SH-SY5Y (cell line): Measurements from ENCODE around the gene SEPTIN11.

Experiments used
- GATA2 ChIP-seq: IDR thresholded peaks from 2 replicates; pipeline ENCODE4 v1.6.1; 2011; ENCODE audit warnings: mild to moderate bottlenecking, low read depth, low read length
- GATA3 ChIP-seq: IDR thresholded peaks from 2 replicates; pipeline ENCODE4 v1.6.1; 2011; ENCODE audit warnings: low read depth, mild to moderate bottlenecking, low read length, moderate library complexity

DNA sequence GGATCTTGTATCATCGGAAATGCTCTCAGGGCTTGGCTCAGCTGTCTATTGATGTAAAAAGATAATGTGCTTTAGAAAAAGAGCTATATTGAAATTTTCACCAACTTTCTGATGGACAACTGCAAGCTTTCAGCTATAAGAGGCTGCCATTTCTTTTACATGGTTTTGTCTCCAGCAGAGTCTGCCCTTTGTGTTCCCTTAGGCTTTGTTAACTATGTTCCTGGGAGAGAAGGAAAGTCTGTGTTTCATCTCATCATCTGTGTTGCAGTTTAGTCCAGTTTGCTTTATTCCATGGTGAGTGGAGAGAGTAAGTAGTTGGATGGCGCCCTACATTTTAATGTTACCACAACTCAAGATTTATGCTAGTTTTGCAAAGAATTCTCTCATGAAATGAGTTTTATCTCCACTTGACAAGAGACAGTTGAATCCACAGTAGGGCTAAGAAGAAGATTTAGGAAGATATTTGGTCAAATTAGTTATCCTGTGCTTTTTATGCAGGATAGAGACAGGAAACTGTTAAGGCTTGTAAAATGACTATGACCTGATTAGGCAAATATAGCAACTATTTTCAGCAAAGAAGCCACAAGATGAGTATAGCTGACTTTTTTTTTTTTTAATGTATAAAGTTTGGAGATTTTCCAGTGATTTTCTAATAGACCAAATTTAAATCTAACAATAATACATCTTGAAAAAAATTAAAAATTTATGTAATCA, 16.5 kb downstream of the SEPTIN11 start:
- TF ChIP-seq GATA3 (no peak), GATA2 (no peak)
